Ovary (tissue), 9 donors: ENCODE measurements around the gene TOM1L2. TPM values are rescaled to one million over a fixed set of nuclear protein-coding genes. Genes with fewer than 3 reads are reported as not detected.
A peak's percentile ranks its signal among the peaks of the same experiment; 100 is the strongest.

Experiments used
- DNase-seq, 5 donors: peaks; one replicate each; pipeline ENCODE4 v3.0.0-alpha.2; 2019 to 2020
- H3K27ac ChIP-seq, 2 donors: fragments of 200-600 bp; one replicate each; pipeline versions ENCODE4 v1.5.1 to v1.8.0; 2019 to 2022
- H3K27me3 ChIP-seq: fragments of 200-600 bp; one replicate; pipeline ENCODE4 v1.8.0; 2022
- H3K36me3 ChIP-seq: fragments of 200-600 bp; sonication (generic); one replicate; pipeline ENCODE4 v1.5.1; 2019
- H3K4me1 ChIP-seq: one replicate; pipeline ENCODE4 v1.8.1; 2013; ENCODE audit warnings: mild to moderate bottlenecking, moderate library complexity; ENCODE audit not compliant: insufficient read depth
- H3K4me3 ChIP-seq: fragments of 200-600 bp; sonication (generic); one replicate; pipeline ENCODE4 v1.5.1; 2017
- H3K9me3 ChIP-seq, 2 donors: fragments of 200-600 bp in 1 of 2; sonication (generic) in 1 of 2; one replicate each; pipeline versions ENCODE4 v1.5.1 to v1.8.1; 2013 to 2019; ENCODE audit warnings: mild to moderate bottlenecking in 1 of 2, moderate library complexity in 1 of 2
- CTCF ChIP-seq, 3 donors: fragments of 450-650 bp in 2 of 3; fragments of 200-600 bp in 1 of 3; IDR thresholded peaks; one replicate each; pipeline versions ENCODE4 v1.5.1 to v1.8.0; 2016 to 2022; ENCODE audit warnings: antibody characterized with exemption in 3 of 3, mild to moderate bottlenecking in 1 of 3
- EP300 ChIP-seq: sonication (generic); formaldehyde crosslinking; IDR thresholded peaks from one replicate; pipeline ENCODE4 v1.6.1; 2017; ENCODE audit warnings: antibody characterized with exemption
- POLR2A ChIP-seq: fragments of 450-650 bp; IDR thresholded peaks from one replicate; pipeline ENCODE4 v1.6.1; 2017; ENCODE audit warnings: antibody characterized with exemption, mild to moderate bottlenecking, moderate library complexity
- WGBS, 3 donors: extraction: QIAGEN DNeasy Blood & Tissue Kit in 1 of 3; methylation state at CpG; one replicate each; pipeline versions ENCODE4 v1.1.5 to v1.1.7; 2013 to 2017; 5-methylcytosine and 5-hydroxymethylcytosine counted together
- intact Hi-C, 4 donors: fragments of 100-400 bp; cut with DNase I; formaldehyde crosslinking; loops; one replicate each; pipeline versions ENCODE4 v1.11.0 to v1.15.1; 2022 to 2023
- polyA plus RNA-seq, 2 donors: library from polyadenylated mRNA; stranded (reverse); fragments of 200-250 nt in 1 of 2; fragments of 350-450 nt in 1 of 2; fragmentation: Illumina TruSeq in 1 of 2; extraction: RNeasy Lipid Tissue Mini Kit (QIAGEN cat#74804) in 1 of 2; gene quantifications; one replicate each; pipeline ENCODE4 v1.2.3, GENCODE V29; 2013 to 2014
- total RNA-seq, 7 donors: library from RNA; depleted of rRNA in 2 of 7; stranded (reverse); fragments of >200 nt in 2 of 7; fragmentation: NEBNext Ultra II Directional in 3 of 7; extraction: Animal tissue kit (Norgen Biotek cat#: 25700) in 3 of 7; gene quantifications; one replicate each; pipeline versions ENCODE4 v1.1.0 to v1.2.4, GENCODE V29; 2016 to 2023
- donor health status: DM: no; HTN: no; CAD: no; lungs with moderate emphysema.
- donor health status: DM: no; HTN: no; CAD: no.
- donor health status: Bipolar disorder and iron deficiency.
- donor health status: DM: yes; HTN: yes; CAD: no.
- donor health status: DM: no; HTN: no; CAD: no.
- donor health status: DM: yes; HTN: yes; CAD: no.

TOM1L2 gene
- total and polyA plus RNA-seq, 9 donors, result 25.6 to 62.5 (median 45.9) TPM

- Histone ChIP-seq H3K36me3 (no peaks in the 10 kb centered on the region), H3K4me3 (no peak overlapping the region), H3K27me3 (no peaks in the 10 kb centered on the region), H3K4me1 (peaks cover 14% of the 10 kb centered on the region), H3K27ac (peak overlapping the region; percentile 5 to 66), H3K9me3 (no peaks in the 10 kb centered on the region)
- 23 to 30% (median 30%) methylated on average over 52 to 59 of the region's 59 CpGs for WGBS, 3 donors
- intact Hi-C loops, result loop anchor here (2.0 to 10.0 kb wide), 6 partner anchors 45 to 458 kb away; partner anchors contain the start of genes ATPAF2 (in 1 of the 4) and GID4 (in 1 of the 4)
- TF ChIP-seq CTCF (IDR thresholded peaks at IDR 0.05), result peak; percentile 98 to 99 (median 99)
- no peak for TF ChIP-seq POLR2A
- DNase-seq, result peak; percentile 80 to 91 (median 87)
These were observed 159.8 kb downstream of the TOM1L2 start for GRCh38 chr17:17812211-17813054.

- 13 to 23% (median 20%) methylated on average over 15 of the region's 15 CpGs for WGBS, 3 donors
- intact Hi-C loops, result loop anchor here (2.0 to 10.0 kb wide), 6 partner anchors 46 to 457 kb away; partner anchors contain the start of genes ATPAF2 (in 1 of the 4) and GID4 (in 1 of the 4)
- no peaks in the 10 kb centered on the region for H3K36me3 ChIP-seq
These were observed 160.6 kb downstream of the TOM1L2 start for GRCh38 chr17:17811381-17812210.

GRCh38 chr17:17810895-17811248, 161.3 kb downstream of the TOM1L2 start:
- Histone ChIP-seq H3K4me3 (no peak overlapping the region), H3K27me3 (no peaks in the 10 kb centered on the region), H3K9me3 (no peaks in the 10 kb centered on the region), H3K27ac (peak overlapping the region in 1 of 2 donors; percentile 88), H3K36me3 (no peaks in the 10 kb centered on the region), H3K4me1 (peaks cover 14% of the 10 kb centered on the region)
- intact Hi-C loops, result loop anchor here (5.0 to 10.0 kb wide), 5 partner anchors 46 to 456 kb away; partner anchors contain the start of genes ATPAF2 (in 1 of the 4) and GID4 (in 1 of the 4)
- WGBS, 3 donors, result 38 to 61% (median 48%) methylated on average over 27 of the region's 27 CpGs
- no peak for DNase-seq
- TF ChIP-seq POLR2A (no peak), EP300 (no peak), CTCF (IDR thresholded peaks at IDR 0.05) (no peak)

More at GRCh38 chr17:17811381-17812210, 160.6 kb downstream of the TOM1L2 start:
- Histone ChIP-seq H3K4me1 (peaks cover 14% of the 10 kb centered on the region), H3K4me3 (no peak overlapping the region), H3K27ac (peak overlapping the region in 1 of 2 donors; percentile 66), H3K9me3 (no peaks in the 10 kb centered on the region), H3K27me3 (no peaks in the 10 kb centered on the region)
- TF ChIP-seq EP300 (no peak), CTCF (IDR thresholded peaks at IDR 0.05) (no peak), POLR2A (no peak)
- peak; percentile 68 to 81 (median 74) for DNase-seq
